A549 treated with ZK216348 at 1 μM for 4 hours (cell line): ENCODE results near the gene GOLGA6L7. TPM values are rescaled to one million over a fixed set of nuclear protein-coding genes. Genes with fewer than 3 reads are reported as not detected.

Source experiments
- total RNA-seq: library from RNA; stranded (reverse); fragments of 200-300 nt; extraction: Qiagen RNA extraction; gene quantifications from 5 replicates; pipeline ENCODE4 v1.2.3, GENCODE V29; 2022; ENCODE audit warnings: low read depth

GOLGA6L7 gene
- total RNA-seq, result not detected in 5 replicates

GRCh38 chr15:28848521-28848920, at the start of gene GOLGA6L7:
TSS of gene GOLGA6L7 (minus strand) at chr15:28848644. CDS start at chr15:28848549, 95 bp downstream.

GRCh38 chr15:28885630-28886430, 37.4 kb upstream of the GOLGA6L7 start, which contains the start of gene APBA2:
TSS of gene APBA2 (plus strand) at chr15:28885974. CDS start at chr15:29053885, 167,911 bp downstream.

Other genes with a start within 250 kb of the GOLGA6L7 start
- gene GOLGA8M, start 136.2 kb downstream of the GOLGA6L7 start, total RNA-seq, result not detected in 5 replicates
- 13.9 to 20.6 TPM (median 19.2 TPM) in 5 replicates for gene APBA2, start 37.3 kb upstream of the GOLGA6L7 start, total RNA-seq